ENCODE data around the gene CFAP299. TPM values are rescaled to one million over a fixed set of nuclear protein-coding genes. Genes with fewer than 3 reads are reported as not detected.

CFAP299 gene
- total and polyA plus RNA-seq, 2 of the 13 experiments (the other 11 are each of a cell fraction or from before 2014, with no cell fraction given), result not detected

GRCh38 chr4:80839792-80840191 is 504.3 kb downstream of the CFAP299 start:
- CTCF ChIA-PET (ENCODE audit: low intra/inter-chr PET ratio, low total read pairs), result no interaction called here
- Histone ChIP-seq H3K4me1 (ENCODE audit: insufficient read depth, low read length) (no peaks in the 10 kb centered on the region), H3K79me2 (ENCODE audit: insufficient read depth, low read length) (no peaks in the 10 kb centered on the region), H3K9ac (ENCODE audit: insufficient read depth, low read depth, low read length) (no peak overlapping the region), H3K27ac (ENCODE audit: extremely low read length, insufficient read depth, low read length) (no peak overlapping the region), H2AFZ (ENCODE audit: low read length) (no peak overlapping the region), H3K4me3 (replicated peaks in 1 of 3; ENCODE audit: insufficient read depth in 1 of 3, low read depth in 2 of 3, low read length in 3 of 3) (no peak overlapping the region), H3K9me3 (ENCODE audit: low read length) (no peaks in the 10 kb centered on the region), H3K36me3 (replicated peaks in 1 of 2; ENCODE audit: control insufficient read depth in 1 of 2, insufficient read depth in 2 of 2, low read length in 2 of 2) (no peaks in the 10 kb centered on the region), H3K4me2 (ENCODE audit: low read depth, low read length) (no peak overlapping the region), H3K27me3 (ENCODE audit: control insufficient read depth in 1 of 2, insufficient read depth in 2 of 2, low read length in 2 of 2) (no peaks in the 10 kb centered on the region), H4K20me1 (ENCODE audit: insufficient read depth, low read length) (no peaks in the 10 kb centered on the region)
- POLR2A ChIA-PET, result no interaction called here
- FAIRE-seq (no peak), DNase-seq (ENCODE audit: low spot score) (no peak), ATAC-seq (no peak)
- TF ChIP-seq GTF2F1 (IDR thresholded peaks at IDR 0.05; ENCODE audit: low read length), result no peak
- TF ChIP-seq NR2F6 (IDR thresholded peaks at IDR 0.05), result no peak
- no peak for TF ChIP-seq NR2F6 (CRISPR knock-in tag; IDR thresholded peaks at IDR 0.05)
- no peak for TF ChIP-seq TBX2 (CRISPR knock-in tag; IDR thresholded peaks at IDR 0.05; ENCODE audit: borderline replicate concordance)
- no peak for TF ChIP-seq ZC3H13 (CRISPR knock-in tag; IDR thresholded peaks at IDR 0.05)
- TF ChIP-seq ZMAT3 (CRISPR knock-in tag; conservative IDR thresholded peaks at IDR 0.05), result no peak
- no TSS peak for BruUV-seq (replicated peaks)
- intact Hi-C loops (cut with micrococcal nuclease; ENCODE audit: unreplicated experiment), result no loop called here
- in situ Hi-C loops (cut with HindIII; ENCODE audit: extremely low pct_ligation_motif_present, low pct_unique_long_range_greater_than_20kb), result no loop called here

GRCh38 chr4:80840396-80840795 is 504.9 kb downstream of the CFAP299 start:
- POLR2A ChIA-PET, result no interaction called here
- no peak for TF ChIP-seq SOX6 (IDR thresholded peaks at IDR 0.05)
- no peak for TF ChIP-seq SOX6 (CRISPR knock-in tag; IDR thresholded peaks at IDR 0.05)
- no peak for TF ChIP-seq BRCA1 (CRISPR knock-in tag; IDR thresholded peaks at IDR 0.05)
- TF ChIP-seq PTBP1 (IDR thresholded peaks at IDR 0.05; ENCODE audit: low read depth, low read length, poor library complexity, severe bottlenecking), result no peak
- TF ChIP-seq NR1H2 (CRISPR knock-in tag; IDR thresholded peaks at IDR 0.05; ENCODE audit: borderline replicate concordance, low read depth), result no peak
- no peak for TF ChIP-seq FOXC1 (CRISPR knock-in tag; IDR thresholded peaks at IDR 0.05; ENCODE audit: borderline replicate concordance)
- no peak for TF ChIP-seq MAFK (conservative IDR thresholded peaks at IDR 0.05 in 1 of 2, IDR thresholded peaks at IDR 0.05 in 1 of 2; ENCODE audit: low read length in 2 of 2)
- no peak for TF ChIP-seq SALL1 (CRISPR knock-in tag; IDR thresholded peaks at IDR 0.05)
- no peak for TF ChIP-seq ZSCAN12 (CRISPR knock-in tag; IDR thresholded peaks at IDR 0.05)
- TF ChIP-seq GFI1 (CRISPR knock-in tag; IDR thresholded peaks at IDR 0.05; ENCODE audit: borderline replicate concordance), result no peak
- TF ChIP-seq KDM3A (CRISPR knock-in tag; IDR thresholded peaks at IDR 0.05; ENCODE audit: low read depth), result no peak
- no peak for TF ChIP-seq BRD4 (CRISPR knock-in tag; IDR thresholded peaks at IDR 0.05)
- no peak for TF ChIP-seq KLF16 (CRISPR knock-in tag; IDR thresholded peaks at IDR 0.05)
- TF ChIP-seq MTA1 (CRISPR knock-in tag; IDR thresholded peaks at IDR 0.05; ENCODE audit: borderline replicate concordance), result no peak
- TF ChIP-seq DNMT3B (CRISPR knock-in tag; conservative IDR thresholded peaks at IDR 0.05), result no peak
- Histone ChIP-seq H3K27ac (ENCODE audit: extremely low read length, insufficient read depth, low read length) (no peak overlapping the region), H3K9me3 (ENCODE audit: low read length) (no peaks in the 10 kb centered on the region), H3K79me2 (ENCODE audit: insufficient read depth, low read length) (no peaks in the 10 kb centered on the region), H2AFZ (ENCODE audit: low read length) (no peak overlapping the region), H3K4me3 (replicated peaks in 1 of 3; ENCODE audit: insufficient read depth in 1 of 3, low read depth in 2 of 3, low read length in 3 of 3) (no peak overlapping the region), H3K27me3 (ENCODE audit: control insufficient read depth in 1 of 2, insufficient read depth in 2 of 2, low read length in 2 of 2) (no peaks in the 10 kb centered on the region), H3K9ac (ENCODE audit: insufficient read depth, low read depth, low read length) (no peak overlapping the region), H3K4me2 (ENCODE audit: low read depth, low read length) (no peak overlapping the region), H3K4me1 (ENCODE audit: insufficient read depth, low read length) (no peaks in the 10 kb centered on the region), H4K20me1 (ENCODE audit: insufficient read depth, low read length) (no peaks in the 10 kb centered on the region), H3K36me3 (replicated peaks in 1 of 2; ENCODE audit: control insufficient read depth in 1 of 2, insufficient read depth in 2 of 2, low read length in 2 of 2) (no peaks in the 10 kb centered on the region)
- WGBS (ENCODE audit: low lambda C conversion rate), result 2% methylated on average over 1 of the region's 1 CpG
- in situ Hi-C loops (cut with HindIII; ENCODE audit: extremely low pct_ligation_motif_present, low pct_unique_long_range_greater_than_20kb), result no loop called here
- no TSS peak for BruUV-seq (replicated peaks)
- CTCF ChIA-PET (ENCODE audit: low intra/inter-chr PET ratio, low total read pairs), result no interaction called here
- DNase-seq (ENCODE audit: low spot score) (no peak), FAIRE-seq (no peak), ATAC-seq (no peak)
- intact Hi-C loops (cut with micrococcal nuclease; ENCODE audit: unreplicated experiment), result no loop called here

All from HepG2 (cell line).